ENCODE measurements around the gene WNT4.

Gene WNT4

DNA sequence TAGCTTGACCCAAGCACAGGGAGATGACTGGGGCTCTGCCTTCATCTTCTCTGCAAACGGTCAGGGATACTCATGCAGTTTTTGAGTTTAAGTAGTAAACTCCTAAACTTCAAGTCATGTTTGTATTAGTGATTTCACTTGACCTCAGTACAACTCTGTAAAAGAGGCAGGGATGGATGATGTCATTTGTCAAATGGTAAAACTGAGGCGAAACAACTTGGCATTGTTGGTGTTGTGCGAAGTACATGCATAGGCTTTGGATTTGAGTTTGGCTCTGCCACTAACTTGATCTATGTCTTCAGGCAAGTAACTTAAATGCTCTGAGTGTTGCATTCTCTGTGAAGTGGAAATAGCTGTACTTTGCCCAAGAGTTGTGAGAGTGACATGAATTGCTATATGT, 42.7 kb downstream of the WNT4 start:
- Histone ChIP-seq H3F3A (ENCODE audit: control insufficient read depth, insufficient read depth) (0 out of 2 replicates have a peak, but pooled peaks cover 2% of the 10 kb centered on the region), H3K9me3 (ENCODE audit: control insufficient read depth, insufficient read depth, low read length) (no peaks in the 10 kb centered on the region), H3K27me3 (ENCODE audit: control insufficient read depth, low read length) (no peaks in the 10 kb centered on the region), H3K36me3 (ENCODE audit: control insufficient read depth, low read length) (peaks cover 25% of the 10 kb centered on the region), H3K79me2 (ENCODE audit: control insufficient read depth, low read length) (peaks cover under 1% of the 10 kb centered on the region; the same call in 1 of the 2 replicates), H3K4me2 (ENCODE audit: low read length) (no peak overlapping the region), H3K27ac (ENCODE audit: low read depth, low read length) (no peak overlapping the region), H3K4me3 (ENCODE audit: low read length) (no peak overlapping the region), H4K20me1 (ENCODE audit: control insufficient read depth, insufficient read depth, low read depth, low read length) (peaks cover 14% of the 10 kb centered on the region), H3K9me2 (replicated peaks; ENCODE audit: control insufficient read depth, low read length) (no peaks in the 10 kb centered on the region), H3K4me1 (ENCODE audit: control insufficient read depth, low read length) (no peaks in the 10 kb centered on the region)
- TF ChIP-seq, protein P1, sequence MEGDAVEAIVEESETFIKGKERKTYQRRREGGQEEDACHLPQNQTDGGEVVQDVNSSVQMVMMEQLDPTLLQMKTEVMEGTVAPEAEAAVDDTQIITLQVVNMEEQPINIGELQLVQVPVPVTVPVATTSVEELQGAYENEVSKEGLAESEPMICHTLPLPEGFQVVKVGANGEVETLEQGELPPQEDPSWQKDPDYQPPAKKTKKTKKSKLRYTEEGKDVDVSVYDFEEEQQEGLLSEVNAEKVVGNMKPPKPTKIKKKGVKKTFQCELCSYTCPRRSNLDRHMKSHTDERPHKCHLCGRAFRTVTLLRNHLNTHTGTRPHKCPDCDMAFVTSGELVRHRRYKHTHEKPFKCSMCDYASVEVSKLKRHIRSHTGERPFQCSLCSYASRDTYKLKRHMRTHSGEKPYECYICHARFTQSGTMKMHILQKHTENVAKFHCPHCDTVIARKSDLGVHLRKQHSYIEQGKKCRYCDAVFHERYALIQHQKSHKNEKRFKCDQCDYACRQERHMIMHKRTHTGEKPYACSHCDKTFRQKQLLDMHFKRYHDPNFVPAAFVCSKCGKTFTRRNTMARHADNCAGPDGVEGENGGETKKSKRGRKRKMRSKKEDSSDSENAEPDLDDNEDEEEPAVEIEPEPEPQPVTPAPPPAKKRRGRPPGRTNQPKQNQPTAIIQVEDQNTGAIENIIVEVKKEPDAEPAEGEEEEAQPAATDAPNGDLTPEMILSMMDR (IDR thresholded peaks at IDR 0.05; ENCODE audit: low read depth, low read length, poor library complexity, severe bottlenecking): no peak
- TF ChIP-seq EZH2phosphoT487 (IDR thresholded peaks at IDR 0.05; ENCODE audit: borderline replicate concordance, low read length): no peak

DNA sequence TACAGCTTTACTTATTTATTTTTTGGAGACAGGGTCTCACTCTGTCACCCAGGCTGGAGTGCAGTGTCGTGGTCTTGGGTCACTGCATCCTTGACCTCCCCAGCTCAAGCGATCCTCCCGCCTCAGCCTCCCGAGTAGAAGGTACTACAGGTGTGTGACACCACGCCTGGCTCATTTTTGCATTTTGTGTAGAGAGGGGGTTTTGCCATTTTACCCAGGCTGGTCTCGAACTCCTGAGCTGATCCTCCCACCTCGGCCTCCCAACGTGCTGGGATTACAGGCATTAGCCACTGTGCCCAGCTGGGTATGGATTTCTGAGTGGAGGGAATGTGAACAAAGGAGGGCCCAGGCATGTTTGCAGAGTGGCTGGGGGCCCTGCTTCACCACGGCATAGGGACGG, 44.1 kb downstream of the WNT4 start:
- Histone ChIP-seq H4K20me1 (ENCODE audit: control insufficient read depth, insufficient read depth, low read depth, low read length) (peaks cover 18% of the 10 kb centered on the region), H3K4me1 (ENCODE audit: control insufficient read depth, low read length) (no peaks in the 10 kb centered on the region), H3K27ac (ENCODE audit: low read depth, low read length) (no peak overlapping the region), H3K9me2 (replicated peaks; ENCODE audit: control insufficient read depth, low read length) (no peaks in the 10 kb centered on the region), H3K4me3 (ENCODE audit: low read length) (no peak overlapping the region), H3K36me3 (ENCODE audit: control insufficient read depth, low read length) (peaks cover 31% of the 10 kb centered on the region), H3K4me2 (ENCODE audit: low read length) (no peak overlapping the region), H3K79me2 (ENCODE audit: control insufficient read depth, low read length) (peaks cover 5% of the 10 kb centered on the region), H3K27me3 (ENCODE audit: control insufficient read depth, low read length) (no peaks in the 10 kb centered on the region), H3F3A (ENCODE audit: control insufficient read depth, insufficient read depth) (0 out of 2 replicates have a peak, but pooled peaks cover 2% of the 10 kb centered on the region), H3K9me3 (ENCODE audit: control insufficient read depth, insufficient read depth, low read length) (no peaks in the 10 kb centered on the region)
- TF ChIP-seq EZH2phosphoT487 (IDR thresholded peaks at IDR 0.05; ENCODE audit: borderline replicate concordance, low read length): no peak
- TF ChIP-seq, protein P1 (IDR thresholded peaks at IDR 0.05; ENCODE audit: low read depth, low read length, poor library complexity, severe bottlenecking): no peak

DNA sequence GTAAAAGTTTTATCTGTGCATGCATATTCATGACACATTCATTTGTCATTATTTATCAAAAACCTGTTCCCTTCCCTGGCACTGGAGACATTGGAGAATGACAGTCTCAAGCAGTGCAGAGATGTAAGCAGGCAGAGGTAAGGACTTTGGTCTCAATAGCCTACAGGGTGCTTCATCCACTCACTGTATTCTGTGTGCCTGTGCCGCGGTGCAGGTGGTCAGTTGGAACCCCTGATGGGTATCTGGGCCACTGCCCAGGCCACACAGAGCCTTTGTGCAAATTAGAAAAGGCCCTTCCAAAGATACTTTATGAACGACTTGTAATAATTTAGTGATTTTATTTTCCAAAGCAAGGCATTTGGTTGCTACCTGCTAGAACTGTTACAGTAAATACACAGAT, 46.4 kb downstream of the WNT4 start:
- no peak overlapping the region for H3K27ac ChIP-seq (ENCODE audit: low read depth, low read length)
- TF ChIP-seq EZH2phosphoT487 (IDR thresholded peaks at IDR 0.05; ENCODE audit: borderline replicate concordance, low read length): no peak
- TF ChIP-seq, protein P1 (IDR thresholded peaks at IDR 0.05; ENCODE audit: low read depth, low read length, poor library complexity, severe bottlenecking): no peak
- no peaks in the 10 kb centered on the region for H3K9me2 ChIP-seq (replicated peaks; ENCODE audit: control insufficient read depth, low read length)
- H3K27me3 ChIP-seq (ENCODE audit: control insufficient read depth, low read length): no peaks in the 10 kb centered on the region
- no peak overlapping the region for H3K4me2 ChIP-seq (ENCODE audit: low read length)
- H3F3A ChIP-seq (ENCODE audit: control insufficient read depth, insufficient read depth): peaks cover 3% of the 10 kb centered on the region
- H3K4me1 ChIP-seq (ENCODE audit: control insufficient read depth, low read length): peaks cover 20% of the 10 kb centered on the region
- H3K79me2 ChIP-seq (ENCODE audit: control insufficient read depth, low read length): peaks cover 18% of the 10 kb centered on the region
- H3K4me3 ChIP-seq (ENCODE audit: low read length): no peak overlapping the region
- H4K20me1 ChIP-seq (ENCODE audit: control insufficient read depth, insufficient read depth, low read depth, low read length): peaks cover 31% of the 10 kb centered on the region
- no peaks in the 10 kb centered on the region for H3K9me3 ChIP-seq (ENCODE audit: control insufficient read depth, insufficient read depth, low read length)
- peaks cover 43% of the 10 kb centered on the region for H3K36me3 ChIP-seq (ENCODE audit: control insufficient read depth, low read length)

Data from DOHH2 (cell line).